Measurements from ENCODE around the gene ANKIB1. TPM values are rescaled to one million over a fixed set of nuclear protein-coding genes. Genes with fewer than 3 reads are reported as not detected.
A peak's percentile ranks its signal among the peaks of the same experiment; 100 is the strongest.

The ANKIB1 gene
- total and polyA plus RNA-seq, 9 of the 15 experiments (the other 6 are each of a cell fraction or from before 2014, with no cell fraction given): 5.9 to 25.2 (median 16.1) TPM

- no peak for TF ChIP-seq ZNF318 (IDR thresholded peaks at IDR 0.05; ENCODE audit: borderline replicate concordance in 1 of 2, low read depth in 1 of 2)
- no peak for TF ChIP-seq NFXL1 (CRISPR knock-in tag; IDR thresholded peaks at IDR 0.05)
- peak; percentile 26; the same call in 1 of the 2 replicates for TF ChIP-seq TCF7 (IDR thresholded peaks at IDR 0.05; ENCODE audit: borderline replicate concordance)
- no peak for TF ChIP-seq CREB5 (CRISPR knock-in tag; IDR thresholded peaks at IDR 0.05)
- TF ChIP-seq SREBF1 (IDR thresholded peaks at IDR 0.05; ENCODE audit: borderline replicate concordance, low read depth, low read length): peak; percentile 50; the same call in 1 of the 2 replicates
- no peak; the same call in none of the 2 replicates for TF ChIP-seq HDAC2 (IDR thresholded peaks at IDR 0.05)
- TF ChIP-seq FOXK1 (CRISPR knock-in tag; IDR thresholded peaks at IDR 0.05; ENCODE audit: borderline replicate concordance): 0 out of 2 replicates have a peak, but pooled peaks have one; percentile 24
- no peak for TF ChIP-seq THRA (IDR thresholded peaks at IDR 0.05)
Observed at GRCh38 chr7:92245487-92246359, at the start of gene ANKIB1, which contains the start of gene KRIT1 (continued).

Measured in K562 (cell line).